NCI-H1048 (cell line): ENCODE measurements around the gene SETD2.

ENCODE experiments used
- DNase-seq: peaks from one replicate; lab custom pipeline; 2025; lab: John Stamatoyannopoulos, UW

Gene SETD2

DNA sequence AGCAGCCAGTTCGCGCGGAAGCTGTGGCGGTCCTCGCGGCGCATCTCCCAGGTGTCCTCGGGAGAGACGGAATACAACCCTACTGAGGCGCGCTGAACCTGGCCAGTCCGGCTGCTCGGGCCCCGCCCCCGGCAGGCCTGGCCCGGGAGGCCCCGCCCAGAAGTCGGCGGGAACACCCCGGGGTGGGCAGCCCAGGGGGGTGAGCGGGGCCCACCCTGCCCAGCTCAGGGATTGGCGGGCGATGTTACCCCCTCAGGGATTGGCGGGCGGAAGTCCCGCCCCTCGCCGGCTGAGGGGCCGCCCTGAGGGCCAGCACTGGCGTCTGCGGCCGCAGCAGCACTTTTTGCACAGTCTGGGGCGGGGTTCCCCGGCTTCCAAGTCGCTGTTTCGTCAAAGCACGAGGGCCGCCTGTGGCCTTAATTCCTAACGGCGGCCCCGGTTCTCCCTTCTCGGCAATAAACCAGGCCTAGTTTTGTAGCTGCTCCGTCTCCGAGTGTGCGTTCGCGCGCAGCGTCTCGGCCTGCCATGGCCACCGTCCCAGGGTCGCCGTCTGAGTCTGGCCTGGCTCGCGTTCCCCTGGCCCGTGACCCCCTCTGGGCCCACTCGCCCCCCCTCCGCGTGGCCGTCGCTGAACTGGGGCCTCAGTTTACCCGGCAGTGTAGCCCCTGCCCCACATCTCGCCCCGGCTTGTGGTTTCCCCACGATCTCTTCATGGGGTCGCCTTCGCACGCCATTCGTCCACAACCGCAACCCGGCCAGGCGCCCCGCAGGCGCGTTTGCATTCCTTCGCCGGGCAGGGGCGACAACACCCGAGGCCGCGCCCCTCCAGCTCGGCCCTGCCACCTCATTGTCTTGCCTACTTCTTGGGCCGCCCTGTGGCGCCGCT lies 154.4 kb downstream of the SETD2 start:
- peak; percentile 38 for DNase-seq

- no peak for DNase-seq
These were observed 155.1 kb downstream of the SETD2 start for GRCh38 chr3:47008851-47009224.

GRCh38 chr3:47008234-47008796 lies 155.6 kb downstream of the SETD2 start:
- no peak for DNase-seq

- no peak for DNase-seq
These were observed 156.3 kb downstream of the SETD2 start for GRCh38 chr3:47007482-47008233.

DNA sequence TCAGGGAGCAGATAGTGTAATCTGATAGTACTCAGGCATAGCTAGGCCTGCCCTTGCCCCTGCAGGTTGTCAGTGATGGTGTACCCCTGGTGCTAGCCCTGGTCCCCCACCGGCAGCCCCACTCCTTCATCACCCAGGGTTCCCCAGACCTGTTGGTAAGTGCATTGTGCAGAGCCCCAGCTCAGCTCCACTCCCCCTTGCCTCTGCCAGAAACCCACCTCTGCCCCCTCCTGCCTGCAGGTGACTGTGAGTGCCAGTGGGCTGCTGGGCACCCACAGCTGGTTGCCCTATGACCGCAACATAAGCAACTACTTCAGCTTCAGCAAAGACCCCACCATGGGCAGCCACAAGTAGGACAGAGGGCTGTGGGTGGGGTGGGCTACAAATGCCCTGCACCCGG lies 156.9 kb downstream of the SETD2 start:
- DNase-seq: no peak

DNA sequence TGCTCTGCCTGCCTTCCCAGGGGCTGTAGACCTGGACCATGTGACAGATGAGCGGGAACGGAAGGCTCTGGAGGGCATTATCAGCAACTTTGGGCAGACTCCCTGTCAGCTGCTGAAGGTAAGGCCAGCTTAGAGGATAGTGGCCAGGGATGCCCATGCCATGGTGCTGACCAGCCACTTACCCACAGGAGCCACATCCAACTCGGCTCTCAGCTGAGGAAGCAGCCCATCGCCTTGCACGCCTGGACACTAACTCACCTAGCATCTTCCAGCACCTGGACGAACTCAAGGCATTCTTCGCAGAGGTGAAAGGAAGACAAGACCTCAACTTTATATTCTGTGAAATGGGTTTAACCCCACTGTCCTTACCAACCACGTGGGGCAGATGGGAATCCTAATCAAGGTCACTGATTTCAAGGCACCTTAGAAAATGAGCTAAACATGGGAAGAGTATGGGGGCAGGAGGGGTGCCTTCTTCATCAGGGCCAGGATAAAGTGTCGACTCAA lies 157.7 kb downstream of the SETD2 start:
- no peak for DNase-seq

GRCh38 chr3:47005212-47006144 lies 158.4 kb downstream of the SETD2 start:
- no peak for DNase-seq

DNA sequence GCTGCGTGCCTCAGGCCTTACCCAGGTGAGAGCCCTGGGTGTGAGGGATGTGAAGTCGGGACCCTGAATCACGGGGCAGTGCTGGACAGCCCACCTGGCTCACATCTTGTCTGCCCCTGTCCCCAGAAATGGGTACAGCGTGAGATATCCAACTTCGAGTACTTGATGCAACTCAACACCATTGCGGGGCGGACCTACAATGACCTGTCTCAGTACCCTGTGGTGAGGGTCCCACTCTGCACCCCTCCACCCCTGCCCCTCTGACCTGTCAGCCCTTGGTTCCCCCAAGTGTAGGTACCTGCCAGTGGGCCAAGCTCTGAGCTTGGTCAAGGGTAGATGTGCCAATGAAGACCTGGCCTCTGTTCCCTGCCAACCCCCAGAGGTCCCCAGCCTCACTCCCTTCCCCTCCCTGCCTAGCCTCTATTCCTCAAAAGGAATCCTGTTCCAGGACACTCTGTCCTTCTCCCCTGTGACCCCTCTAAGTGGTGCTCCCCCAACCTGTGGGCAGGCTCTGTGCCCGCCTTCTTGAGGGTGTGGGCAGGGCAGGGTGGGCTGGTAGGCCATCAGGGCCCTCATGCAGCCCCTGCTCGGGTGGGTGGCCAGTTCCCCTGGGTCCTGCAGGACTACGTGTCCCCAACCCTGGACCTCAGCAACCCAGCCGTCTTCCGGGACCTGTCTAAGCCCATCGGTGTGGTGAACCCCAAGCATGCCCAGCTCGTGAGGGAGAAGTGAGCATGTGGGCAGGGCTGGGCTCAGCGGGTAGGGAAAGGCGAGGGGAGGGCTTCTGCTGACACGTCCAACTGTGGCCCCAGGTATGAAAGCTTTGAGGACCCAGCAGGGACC lies 159.3 kb downstream of the SETD2 start:
- DNase-seq: no peak

DNA sequence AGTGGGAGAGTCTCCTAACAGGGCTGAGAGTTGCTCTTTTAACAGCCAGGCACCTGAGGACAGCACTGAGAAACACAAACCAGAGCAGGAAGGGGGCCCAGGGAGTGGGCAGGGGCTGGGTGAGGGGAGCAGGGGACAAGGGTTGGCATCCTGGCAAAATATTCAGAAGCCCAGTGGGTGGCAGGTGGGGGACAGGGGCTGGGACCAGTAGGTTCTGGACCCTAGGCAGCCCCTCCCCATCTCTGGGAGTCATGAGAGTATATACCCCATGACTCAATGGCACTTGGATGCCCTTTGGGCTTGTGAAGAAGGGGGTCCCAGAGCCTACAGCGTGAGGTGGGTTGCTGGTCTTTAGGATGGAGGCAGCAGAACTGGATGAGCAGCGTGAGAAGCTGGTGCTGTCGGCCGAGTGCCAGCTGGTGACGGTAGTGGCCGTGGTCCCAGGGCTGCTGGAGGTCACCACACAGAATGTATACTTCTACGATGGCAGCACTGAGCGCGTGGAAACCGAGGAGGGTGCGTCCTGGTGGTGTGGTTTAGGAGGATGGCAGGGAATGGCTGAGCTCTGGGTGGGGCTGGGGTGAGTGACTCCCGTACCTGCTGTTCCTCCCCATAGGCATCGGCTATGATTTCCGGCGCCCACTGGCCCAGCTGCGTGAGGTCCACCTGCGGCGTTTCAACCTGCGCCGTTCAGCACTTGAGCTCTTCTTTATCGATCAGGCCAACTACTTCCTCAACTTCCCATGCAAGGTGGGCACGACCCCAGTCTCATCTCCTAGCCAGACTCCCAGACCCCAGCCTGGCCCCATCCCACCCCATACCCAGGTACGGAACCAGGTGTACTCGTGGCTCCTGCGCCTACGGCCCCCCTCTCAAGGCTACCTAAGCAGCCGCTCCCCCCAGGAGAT lies 160.2 kb downstream of the SETD2 start:
- DNase-seq: no peak

DNA sequence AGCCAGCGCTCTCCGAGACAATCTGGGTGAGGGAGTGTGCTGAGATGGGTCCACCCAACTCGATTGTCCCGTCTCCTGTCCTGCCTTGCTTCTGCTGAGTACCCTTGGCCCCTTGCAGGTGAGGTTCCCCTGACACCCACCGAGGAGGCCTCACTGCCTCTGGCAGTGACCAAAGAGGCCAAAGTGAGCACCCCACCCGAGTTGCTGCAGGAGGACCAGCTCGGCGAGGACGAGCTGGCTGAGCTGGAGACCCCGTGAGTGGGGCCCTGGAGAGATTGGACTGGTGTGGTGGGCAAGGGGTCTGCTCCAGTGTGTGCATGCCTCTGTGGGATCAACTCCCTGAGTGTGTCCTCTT lies 160.9 kb downstream of the SETD2 start:
- DNase-seq: no peak

GRCh38 chr3:47002171-47003055 lies 161.5 kb downstream of the SETD2 start:
- no peak for DNase-seq

DNA sequence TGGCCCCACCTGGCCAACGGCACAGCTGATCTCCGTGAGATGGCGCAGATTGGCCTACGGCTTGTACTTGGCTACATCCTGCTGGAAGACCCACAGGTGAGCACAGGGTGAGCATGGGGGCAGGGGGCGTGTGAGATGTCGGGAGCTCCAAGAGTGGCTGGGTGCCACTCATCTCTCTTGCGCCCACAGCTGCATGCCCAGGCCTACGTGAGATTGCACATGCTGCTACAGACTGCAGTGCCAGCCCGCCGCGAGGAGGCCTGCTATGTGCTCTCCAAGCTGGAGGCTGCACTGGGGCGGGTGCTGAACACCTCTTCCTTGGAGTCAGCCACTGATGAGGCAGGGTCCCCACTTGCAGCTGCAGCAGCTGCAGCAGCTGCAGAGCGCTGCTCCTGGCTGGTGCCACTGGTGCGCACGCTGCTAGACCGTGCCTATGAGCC lies 162.2 kb downstream of the SETD2 start:
- no peak for DNase-seq

DNA sequence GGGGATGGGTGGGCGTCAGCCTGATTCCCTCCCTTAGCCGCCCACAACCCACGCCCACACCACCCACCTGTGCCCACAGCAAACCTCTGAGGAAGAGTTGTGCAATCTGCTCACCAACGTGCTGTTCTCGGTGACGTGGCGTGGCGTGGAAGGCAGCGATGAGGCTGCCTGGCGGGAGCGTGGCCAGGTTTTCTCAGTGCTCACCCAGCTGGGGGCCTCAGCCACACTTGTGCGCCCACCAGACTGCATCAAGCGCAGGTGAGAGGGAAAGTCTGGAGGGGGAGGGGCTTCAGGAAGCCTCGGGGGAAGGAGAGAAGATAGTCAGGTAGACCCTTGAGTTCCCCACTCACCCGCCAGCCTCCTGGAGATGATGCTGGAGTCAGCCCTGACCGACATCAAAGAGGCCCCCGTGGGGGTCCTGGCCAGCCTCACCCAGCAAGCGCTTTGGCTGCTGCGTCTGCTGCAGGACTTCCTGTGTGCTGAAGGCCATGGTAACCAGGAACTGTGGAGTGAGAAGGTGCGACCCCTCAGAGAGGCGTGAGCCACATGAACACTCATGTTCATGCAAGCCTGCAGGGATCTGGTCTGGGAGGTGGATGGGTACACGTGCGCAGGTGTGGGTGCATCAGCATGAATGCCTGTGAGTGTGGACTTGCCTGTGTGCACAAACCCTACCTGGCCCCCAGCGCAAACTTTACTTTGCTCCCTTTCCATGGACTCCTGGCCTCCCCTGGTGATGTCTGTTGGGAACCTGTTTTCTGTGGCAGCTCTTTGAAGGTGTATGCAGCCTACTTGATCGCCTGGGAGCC lies 162.8 kb downstream of the SETD2 start:
- no peak for DNase-seq

GRCh38 chr3:47000198-47000815 lies 163.6 kb downstream of the SETD2 start:
- no peak for DNase-seq

GRCh38 chr3:46999516-47000197 lies 164.3 kb downstream of the SETD2 start:
- DNase-seq: no peak

DNA sequence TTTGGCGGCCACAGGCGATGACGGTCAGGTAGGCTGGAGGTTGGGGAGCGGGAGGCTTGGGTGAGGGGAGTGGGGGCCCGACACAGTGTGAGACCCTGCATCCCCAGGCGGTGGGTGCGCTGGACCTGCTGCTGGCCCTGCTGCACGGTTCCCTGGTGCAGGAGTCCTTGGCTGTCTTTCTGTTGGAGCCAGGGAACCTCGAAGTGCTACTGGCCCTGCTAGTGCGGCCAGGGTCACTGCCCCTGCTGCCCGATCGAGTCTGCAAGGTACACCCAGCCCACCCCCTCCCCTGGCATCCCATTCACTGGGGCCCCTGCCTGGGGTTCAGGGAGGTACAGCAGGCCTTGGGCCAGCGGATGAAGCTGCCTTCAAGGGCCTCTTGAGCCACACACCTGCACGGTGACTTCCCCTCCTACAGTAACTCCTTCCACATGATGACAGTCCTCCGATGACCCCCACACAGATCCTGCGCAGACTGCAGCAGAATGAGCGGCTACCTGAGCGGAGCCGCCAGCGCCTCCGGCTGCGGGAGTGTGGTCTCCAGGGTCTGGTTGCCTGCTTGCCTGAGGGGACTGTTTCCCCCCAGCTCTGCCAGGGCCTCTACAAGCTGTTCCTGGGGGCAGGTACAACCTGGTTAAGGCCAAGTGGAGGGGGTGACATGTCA lies 164.9 kb downstream of the SETD2 start:
- no peak for DNase-seq
